Natural killer cell (primary cell): ENCODE results near the gene ENTPD5. TPM values are rescaled to one million over a fixed set of nuclear protein-coding genes. Genes with fewer than 3 reads are reported as not detected.

Experiments used
- ATAC-seq, 3 donors: fragments of 150-1000 bp in 2 of 3; fragments of 200-7000 bp in 1 of 3; cut with Tn5 transposase; 1 replicate in 1 of 3; 2 replicates in 2 of 3; pipeline ENCODE4 v1.10.0; 2021; ENCODE audit warnings: mild to moderate bottlenecking in 2 of 3, moderate library complexity in 2 of 3
- DNase-seq, 2 donors: peaks; one replicate each; pipeline versions ENCODE4 v3.0.0 to v3.0.0-alpha.2; 2013 to 2021; ENCODE audit warnings: mixed read lengths in 1 of 2
- H3K27ac ChIP-seq: one replicate; pipeline ENCODE4 v1.5.1; 2013; ENCODE audit warnings: mild to moderate bottlenecking, low read length
- H3K27me3 ChIP-seq: one replicate; pipeline ENCODE4 v1.6.1; 2013; ENCODE audit warnings: low read length; ENCODE audit not compliant: control insufficient read depth, insufficient read depth
- H3K36me3 ChIP-seq: one replicate; pipeline ENCODE4 v1.6.1; 2013; ENCODE audit warnings: low read length; ENCODE audit not compliant: control insufficient read depth, insufficient read depth
- H3K4me1 ChIP-seq: one replicate; pipeline ENCODE4 v1.6.1; 2013; ENCODE audit warnings: low read length; ENCODE audit not compliant: control insufficient read depth, insufficient read depth
- H3K4me3 ChIP-seq: one replicate; pipeline ENCODE4 v1.5.1; 2013; ENCODE audit warnings: low read length
- H3K9me3 ChIP-seq: one replicate; pipeline ENCODE4 v1.6.1; 2013; ENCODE audit warnings: low read length; ENCODE audit not compliant: control insufficient read depth, insufficient read depth
- H3K27ac Mint-ChIP-seq, 2 donors: one replicate each; pipeline ENCODE4 v1.8.0; 2022; ENCODE audit warnings: mild to moderate bottlenecking in 2 of 2, mixed read lengths in 2 of 2, moderate library complexity in 1 of 2
- H3K27me3 Mint-ChIP-seq, 2 donors: one replicate each; pipeline ENCODE4 v1.8.0; 2022; ENCODE audit warnings: low read depth in 2 of 2, mixed read lengths in 2 of 2
- H3K36me3 Mint-ChIP-seq: one replicate; pipeline ENCODE4 v1.8.0; 2022; ENCODE audit warnings: mixed read lengths
- H3K4me1 Mint-ChIP-seq, 2 donors: one replicate each; pipeline ENCODE4 v1.8.0; 2022; ENCODE audit warnings: mixed read lengths in 2 of 2
- H3K4me3 Mint-ChIP-seq: one replicate; pipeline ENCODE4 v1.8.0; 2022; ENCODE audit warnings: mild to moderate bottlenecking, moderate library complexity, mixed read lengths
- H3K9me3 Mint-ChIP-seq, 2 donors: one replicate each; pipeline ENCODE4 v1.8.0; 2022; ENCODE audit warnings: mixed read lengths in 2 of 2
- WGBS: methylation state at CpG from one replicate; pipeline ENCODE4 v1.1.7; 2013; ENCODE audit warnings: missing lambda C conversion rate; ENCODE audit not compliant: insufficient coverage; 5-methylcytosine and 5-hydroxymethylcytosine counted together
- intact Hi-C: fragments of 100-400 bp; cut with micrococcal nuclease; formaldehyde crosslinking; loops from one replicate; pipeline ENCODE4 v1.14.2; 2022
- total RNA-seq, 4 donors: library from RNA; stranded (reverse); fragments of 120-200 nt in 1 of 4; gene quantifications; one replicate each; pipeline versions ENCODE4 v1.2.3 to v1.2.4, GENCODE V29; 2013 to 2022
- TF ChIP-seq, protein P1 (sequence below): fragments of 200-600 bp; IDR thresholded peaks from one replicate; pipeline ENCODE4 v1.8.0; 2022; ENCODE audit warnings: antibody characterized with exemption

Gene ENTPD5
- total RNA-seq, 3 donors from 2014 or later (not counting 1 experiment from before 2014, with no cell fraction given) = 8.6 to 15.7 (median 13.0) TPM

DNA sequence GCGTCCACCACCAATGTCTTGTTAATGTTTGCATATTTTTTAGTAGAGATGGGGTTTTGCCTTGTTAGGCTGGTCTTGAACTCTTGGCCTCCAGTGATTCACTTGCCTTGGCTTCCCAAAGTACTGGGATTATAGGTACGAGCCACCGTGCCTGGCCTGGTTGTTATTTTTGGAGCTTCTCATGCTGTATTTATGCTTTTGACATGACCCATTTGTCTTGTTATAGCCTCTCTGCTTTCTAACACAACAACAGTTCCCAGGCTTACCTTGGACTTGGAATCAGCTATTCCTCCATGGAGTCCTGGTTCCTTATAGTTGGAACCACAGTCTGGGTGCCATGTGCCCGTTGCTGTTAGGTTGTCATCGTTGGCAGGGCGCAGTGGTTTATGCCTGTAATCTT, 102.8 kb downstream of the ENTPD5 start:
- H3K9me3 Mint-ChIP-seq = no peaks in the 10 kb centered on the region
- TF ChIP-seq, protein P1, sequence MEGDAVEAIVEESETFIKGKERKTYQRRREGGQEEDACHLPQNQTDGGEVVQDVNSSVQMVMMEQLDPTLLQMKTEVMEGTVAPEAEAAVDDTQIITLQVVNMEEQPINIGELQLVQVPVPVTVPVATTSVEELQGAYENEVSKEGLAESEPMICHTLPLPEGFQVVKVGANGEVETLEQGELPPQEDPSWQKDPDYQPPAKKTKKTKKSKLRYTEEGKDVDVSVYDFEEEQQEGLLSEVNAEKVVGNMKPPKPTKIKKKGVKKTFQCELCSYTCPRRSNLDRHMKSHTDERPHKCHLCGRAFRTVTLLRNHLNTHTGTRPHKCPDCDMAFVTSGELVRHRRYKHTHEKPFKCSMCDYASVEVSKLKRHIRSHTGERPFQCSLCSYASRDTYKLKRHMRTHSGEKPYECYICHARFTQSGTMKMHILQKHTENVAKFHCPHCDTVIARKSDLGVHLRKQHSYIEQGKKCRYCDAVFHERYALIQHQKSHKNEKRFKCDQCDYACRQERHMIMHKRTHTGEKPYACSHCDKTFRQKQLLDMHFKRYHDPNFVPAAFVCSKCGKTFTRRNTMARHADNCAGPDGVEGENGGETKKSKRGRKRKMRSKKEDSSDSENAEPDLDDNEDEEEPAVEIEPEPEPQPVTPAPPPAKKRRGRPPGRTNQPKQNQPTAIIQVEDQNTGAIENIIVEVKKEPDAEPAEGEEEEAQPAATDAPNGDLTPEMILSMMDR = no peak
- Histone ChIP-seq H3K27me3 (no peaks in the 10 kb centered on the region), H3K27ac (no peak overlapping the region), H3K4me1 (no peaks in the 10 kb centered on the region), H3K36me3 (peaks cover 43% of the 10 kb centered on the region), H3K4me3 (no peak overlapping the region), H3K9me3 (peaks cover 2% of the 10 kb centered on the region)
- DNase-seq = no peak
- no peak for ATAC-seq
- peak overlapping the region; percentile 6 to 73 for H3K27ac Mint-ChIP-seq
- intact Hi-C loops = no loop called here
- H3K4me1 Mint-ChIP-seq = peaks cover under 1 to 13% of the 10 kb centered on the region in 2 donors
- peaks cover 26% of the 10 kb centered on the region for H3K36me3 Mint-ChIP-seq
- H3K4me3 Mint-ChIP-seq = no peak overlapping the region
- no peaks in the 10 kb centered on the region for H3K27me3 Mint-ChIP-seq
- WGBS = over 99% methylated on average over 6 of the region's 6 CpGs

DNA sequence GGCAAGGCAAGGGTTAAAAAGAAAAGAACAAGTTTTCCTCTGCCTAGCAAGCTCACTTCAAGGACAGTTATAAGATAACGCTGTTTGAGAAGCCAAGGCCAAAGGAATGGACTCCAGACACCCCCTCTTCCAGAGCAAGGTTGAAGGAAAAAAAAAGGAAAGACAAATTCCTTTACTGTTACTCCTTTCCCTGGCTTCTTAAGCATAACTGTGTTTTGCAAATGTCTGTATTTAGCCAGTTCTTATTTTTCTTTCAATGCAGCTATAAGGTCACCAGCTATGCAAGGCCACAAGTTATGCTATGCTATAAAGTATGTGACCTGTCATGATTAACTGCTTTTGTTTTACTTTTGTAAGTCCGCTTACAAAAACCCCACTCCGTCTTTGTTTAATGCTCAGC, 105.8 kb downstream of the ENTPD5 start:
- Histone ChIP-seq H3K9me3 (peaks cover 2% of the 10 kb centered on the region), H3K36me3 (peaks cover 62% of the 10 kb centered on the region), H3K4me3 (no peak overlapping the region), H3K27me3 (no peaks in the 10 kb centered on the region), H3K27ac (no peak overlapping the region), H3K4me1 (no peaks in the 10 kb centered on the region)
- Mint-ChIP-seq H3K27ac (no peak overlapping the region), H3K4me1 (peaks cover 16% of the 10 kb centered on the region in 2 donors), H3K27me3 (no peaks in the 10 kb centered on the region), H3K36me3 (peaks cover 54% of the 10 kb centered on the region), H3K9me3 (no peaks in the 10 kb centered on the region), H3K4me3 (no peak overlapping the region)
- ATAC-seq (no peak), DNase-seq (no peak)
- TF ChIP-seq, protein P1 = no peak
- intact Hi-C loops = no loop called here
- 94% methylated on average over 3 of the region's 3 CpGs for WGBS

DNA sequence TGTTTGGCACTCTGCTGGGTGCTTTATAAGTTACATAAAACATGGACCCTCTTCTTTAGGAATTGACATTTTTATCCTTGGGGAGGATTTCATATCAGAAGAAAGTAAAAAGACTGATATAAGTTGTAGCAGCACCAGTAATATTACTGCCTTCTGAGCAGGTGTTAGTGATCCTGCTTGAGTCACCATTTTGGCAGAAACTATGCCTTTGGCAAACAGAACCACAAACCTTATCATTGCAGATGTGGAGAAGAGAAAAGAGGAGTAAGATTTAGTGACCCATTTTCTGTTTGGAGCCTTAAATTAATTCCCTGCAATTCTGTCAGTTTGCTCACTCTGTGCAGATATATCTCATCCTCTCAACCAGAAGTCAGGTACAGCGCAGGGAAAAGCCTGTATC, 109.4 kb downstream of the ENTPD5 start:
- Histone ChIP-seq H3K9me3 (peaks cover 2% of the 10 kb centered on the region), H3K27me3 (no peaks in the 10 kb centered on the region), H3K36me3 (peaks cover 80% of the 10 kb centered on the region), H3K27ac (no peak overlapping the region), H3K4me3 (no peak overlapping the region), H3K4me1 (no peaks in the 10 kb centered on the region)
- intact Hi-C loops = no loop called here
- peak overlapping the region; percentile 24 to 59 for H3K27ac Mint-ChIP-seq
- peaks cover 10 to 16% of the 10 kb centered on the region in 2 donors for H3K4me1 Mint-ChIP-seq
- TF ChIP-seq, protein P1 = no peak
- H3K4me3 Mint-ChIP-seq = no peak overlapping the region
- H3K36me3 Mint-ChIP-seq = peaks cover 70% of the 10 kb centered on the region
- ATAC-seq (no peak), DNase-seq (no peak)
- no peaks in the 10 kb centered on the region for H3K9me3 Mint-ChIP-seq
- no peaks in the 10 kb centered on the region for H3K27me3 Mint-ChIP-seq
- 100% methylated on average over 1 of the region's 1 CpG for WGBS

Other genes with a start within 250 kb of the ENTPD5 start
- 1 to 10 TPM in 2 of 3 donors, under 1 TPM in 1; 0.48 to 1.5 (median 1.5) TPM for gene PTGR2, start 167.5 kb downstream of the ENTPD5 start, total RNA-seq
- 100 to 1,000 TPM; 111 to 118 (median 113) TPM for gene ZNF410, start 132.4 kb downstream of the ENTPD5 start, total RNA-seq
- 1 to 10 TPM; 2.5 to 4.8 (median 3.1) TPM for gene FAM161B, start 69.2 kb downstream of the ENTPD5 start, total RNA-seq
- gene COQ6, start 69.0 kb downstream of the ENTPD5 start, total RNA-seq = 10 to 100 TPM; 20.8 to 24.0 (median 21.7) TPM
- gene BBOF1, start 61 bp upstream of the ENTPD5 start, total RNA-seq = 1 to 10 TPM; 3.1 to 3.6 (median 3.2) TPM
- 1 to 10 TPM; 8.5 to 9.6 (median 9.5) TPM for gene ALDH6A1, start 65.2 kb upstream of the ENTPD5 start, total RNA-seq
- gene LIN52, start 65.7 kb upstream of the ENTPD5 start, total RNA-seq = 10 to 100 TPM; 10.6 to 15.0 (median 12.8) TPM
- gene VSX2, start 220.2 kb upstream of the ENTPD5 start, total RNA-seq = not detected